ENCODE measurements around the gene CEP152.

DNA sequence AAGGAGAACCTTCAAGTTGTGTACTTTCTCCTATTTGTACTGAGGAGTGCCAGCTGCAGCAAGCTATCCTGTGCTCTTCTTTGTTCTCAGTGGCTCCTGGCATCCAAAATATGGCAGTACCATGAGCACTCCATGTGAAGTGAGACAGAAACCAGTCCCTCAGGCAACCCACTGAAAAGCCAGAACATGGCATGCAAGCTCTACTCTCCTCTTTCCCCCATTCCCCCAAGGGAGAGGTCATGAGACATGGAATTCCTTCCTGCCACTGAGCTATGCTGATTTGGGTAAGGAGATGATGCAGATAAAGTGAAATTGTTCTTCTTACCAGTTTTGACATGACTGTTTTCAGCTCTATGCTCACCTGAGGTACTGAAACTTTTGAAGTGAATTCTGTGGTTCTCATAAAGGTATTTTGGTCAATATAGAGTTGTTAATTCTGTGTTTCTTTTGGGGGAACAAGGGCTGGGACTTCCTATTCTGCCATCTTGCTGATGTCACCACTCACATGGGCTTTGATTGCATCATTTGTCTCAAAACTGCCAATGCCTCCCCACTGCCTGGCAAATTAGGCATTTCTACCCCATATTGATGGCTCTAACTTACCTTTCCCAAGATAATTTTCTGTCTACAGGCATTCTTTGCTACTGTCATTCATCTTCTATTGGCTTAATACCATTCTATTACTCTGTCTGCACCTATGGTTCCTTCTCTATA lies 22.8 kb upstream of the CEP152 start:
- TF ChIP-seq POLR2A (IDR thresholded peaks at IDR 0.05) (no peak), EP300 (IDR thresholded peaks at IDR 0.05) (no peak)
- TF ChIP-seq, protein P1, sequence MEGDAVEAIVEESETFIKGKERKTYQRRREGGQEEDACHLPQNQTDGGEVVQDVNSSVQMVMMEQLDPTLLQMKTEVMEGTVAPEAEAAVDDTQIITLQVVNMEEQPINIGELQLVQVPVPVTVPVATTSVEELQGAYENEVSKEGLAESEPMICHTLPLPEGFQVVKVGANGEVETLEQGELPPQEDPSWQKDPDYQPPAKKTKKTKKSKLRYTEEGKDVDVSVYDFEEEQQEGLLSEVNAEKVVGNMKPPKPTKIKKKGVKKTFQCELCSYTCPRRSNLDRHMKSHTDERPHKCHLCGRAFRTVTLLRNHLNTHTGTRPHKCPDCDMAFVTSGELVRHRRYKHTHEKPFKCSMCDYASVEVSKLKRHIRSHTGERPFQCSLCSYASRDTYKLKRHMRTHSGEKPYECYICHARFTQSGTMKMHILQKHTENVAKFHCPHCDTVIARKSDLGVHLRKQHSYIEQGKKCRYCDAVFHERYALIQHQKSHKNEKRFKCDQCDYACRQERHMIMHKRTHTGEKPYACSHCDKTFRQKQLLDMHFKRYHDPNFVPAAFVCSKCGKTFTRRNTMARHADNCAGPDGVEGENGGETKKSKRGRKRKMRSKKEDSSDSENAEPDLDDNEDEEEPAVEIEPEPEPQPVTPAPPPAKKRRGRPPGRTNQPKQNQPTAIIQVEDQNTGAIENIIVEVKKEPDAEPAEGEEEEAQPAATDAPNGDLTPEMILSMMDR (IDR thresholded peaks at IDR 0.05) = no peak

All from tibial nerve (tissue), 4 donors.